ENCODE data around the gene RASD2. TPM values are rescaled to one million over a fixed set of nuclear protein-coding genes. Genes with fewer than 3 reads are reported as not detected.

Gene RASD2
- total and polyA plus RNA-seq, 2 experiments from 2014 or later = 1.2 to 3.6 TPM

- peak overlapping the region; percentile 43; the same call in 1 of the 2 replicates for H3K4me2 ChIP-seq
- no peaks in the 10 kb centered on the region for H3K9me2 ChIP-seq (ENCODE audit: insufficient read depth)
- H4K20me1 ChIP-seq (replicated peaks; ENCODE audit: insufficient read depth) = no peaks in the 10 kb centered on the region
Observed at GRCh38 chr22:35563211-35563610, 22.6 kb downstream of the RASD2 start.

More at GRCh38 chr22:35563211-35563610, 22.6 kb downstream of the RASD2 start:
- H3K4me3 Mint-ChIP-seq = no peak overlapping the region; the same call in 2 of the 3 replicates
- Histone ChIP-seq H3K27ac (ENCODE audit: low read depth) (no peak overlapping the region), H3K36me3 (ENCODE audit: insufficient read depth) (no peaks in the 10 kb centered on the region), H3K79me2 (replicated peaks; ENCODE audit: insufficient read depth) (no peaks in the 10 kb centered on the region), H3K27me3 (ENCODE audit: insufficient read depth) (no peaks in the 10 kb centered on the region), H2AFZ (peak overlapping the region; percentile 35), H3K4me3 (no peak overlapping the region), H3K4me1 (ENCODE audit: insufficient read depth) (peaks cover 14% of the 10 kb centered on the region), H3F3A (replicated peaks; ENCODE audit: low read depth) (peaks cover 5% of the 10 kb centered on the region; the same call in 1 of the 2 replicates)
- H3K9me3 Mint-ChIP-seq = no peaks in the 10 kb centered on the region; the same call in 2 of the 3 replicates
- H3K27me3 Mint-ChIP-seq (ENCODE audit: insufficient read depth, low read depth, poor library complexity) = peaks cover 21% of the 10 kb centered on the region
- ATAC-seq (peak; percentile 66), DNase-seq (ENCODE audit: low spot score) (peak; percentile 21)
- H3K36me3 Mint-ChIP-seq (ENCODE audit: low read depth) = no peaks in the 10 kb centered on the region
- H3K27ac Mint-ChIP-seq = peak overlapping the region; percentile 46
- TF ChIP-seq ZNF331 (CRISPR knock-in tag; IDR thresholded peaks at IDR 0.05; ENCODE audit: low read depth) (no peak), POLR2AphosphoS5 (IDR thresholded peaks at IDR 0.05; ENCODE audit: low read depth) (no peak), NANOG (IDR thresholded peaks at IDR 0.05; ENCODE audit: borderline replicate concordance) (no peak), EZH2 (IDR thresholded peaks at IDR 0.05; ENCODE audit: low read depth, unreplicated experiment) (no peak)
- TF ChIP-seq, protein P1, sequence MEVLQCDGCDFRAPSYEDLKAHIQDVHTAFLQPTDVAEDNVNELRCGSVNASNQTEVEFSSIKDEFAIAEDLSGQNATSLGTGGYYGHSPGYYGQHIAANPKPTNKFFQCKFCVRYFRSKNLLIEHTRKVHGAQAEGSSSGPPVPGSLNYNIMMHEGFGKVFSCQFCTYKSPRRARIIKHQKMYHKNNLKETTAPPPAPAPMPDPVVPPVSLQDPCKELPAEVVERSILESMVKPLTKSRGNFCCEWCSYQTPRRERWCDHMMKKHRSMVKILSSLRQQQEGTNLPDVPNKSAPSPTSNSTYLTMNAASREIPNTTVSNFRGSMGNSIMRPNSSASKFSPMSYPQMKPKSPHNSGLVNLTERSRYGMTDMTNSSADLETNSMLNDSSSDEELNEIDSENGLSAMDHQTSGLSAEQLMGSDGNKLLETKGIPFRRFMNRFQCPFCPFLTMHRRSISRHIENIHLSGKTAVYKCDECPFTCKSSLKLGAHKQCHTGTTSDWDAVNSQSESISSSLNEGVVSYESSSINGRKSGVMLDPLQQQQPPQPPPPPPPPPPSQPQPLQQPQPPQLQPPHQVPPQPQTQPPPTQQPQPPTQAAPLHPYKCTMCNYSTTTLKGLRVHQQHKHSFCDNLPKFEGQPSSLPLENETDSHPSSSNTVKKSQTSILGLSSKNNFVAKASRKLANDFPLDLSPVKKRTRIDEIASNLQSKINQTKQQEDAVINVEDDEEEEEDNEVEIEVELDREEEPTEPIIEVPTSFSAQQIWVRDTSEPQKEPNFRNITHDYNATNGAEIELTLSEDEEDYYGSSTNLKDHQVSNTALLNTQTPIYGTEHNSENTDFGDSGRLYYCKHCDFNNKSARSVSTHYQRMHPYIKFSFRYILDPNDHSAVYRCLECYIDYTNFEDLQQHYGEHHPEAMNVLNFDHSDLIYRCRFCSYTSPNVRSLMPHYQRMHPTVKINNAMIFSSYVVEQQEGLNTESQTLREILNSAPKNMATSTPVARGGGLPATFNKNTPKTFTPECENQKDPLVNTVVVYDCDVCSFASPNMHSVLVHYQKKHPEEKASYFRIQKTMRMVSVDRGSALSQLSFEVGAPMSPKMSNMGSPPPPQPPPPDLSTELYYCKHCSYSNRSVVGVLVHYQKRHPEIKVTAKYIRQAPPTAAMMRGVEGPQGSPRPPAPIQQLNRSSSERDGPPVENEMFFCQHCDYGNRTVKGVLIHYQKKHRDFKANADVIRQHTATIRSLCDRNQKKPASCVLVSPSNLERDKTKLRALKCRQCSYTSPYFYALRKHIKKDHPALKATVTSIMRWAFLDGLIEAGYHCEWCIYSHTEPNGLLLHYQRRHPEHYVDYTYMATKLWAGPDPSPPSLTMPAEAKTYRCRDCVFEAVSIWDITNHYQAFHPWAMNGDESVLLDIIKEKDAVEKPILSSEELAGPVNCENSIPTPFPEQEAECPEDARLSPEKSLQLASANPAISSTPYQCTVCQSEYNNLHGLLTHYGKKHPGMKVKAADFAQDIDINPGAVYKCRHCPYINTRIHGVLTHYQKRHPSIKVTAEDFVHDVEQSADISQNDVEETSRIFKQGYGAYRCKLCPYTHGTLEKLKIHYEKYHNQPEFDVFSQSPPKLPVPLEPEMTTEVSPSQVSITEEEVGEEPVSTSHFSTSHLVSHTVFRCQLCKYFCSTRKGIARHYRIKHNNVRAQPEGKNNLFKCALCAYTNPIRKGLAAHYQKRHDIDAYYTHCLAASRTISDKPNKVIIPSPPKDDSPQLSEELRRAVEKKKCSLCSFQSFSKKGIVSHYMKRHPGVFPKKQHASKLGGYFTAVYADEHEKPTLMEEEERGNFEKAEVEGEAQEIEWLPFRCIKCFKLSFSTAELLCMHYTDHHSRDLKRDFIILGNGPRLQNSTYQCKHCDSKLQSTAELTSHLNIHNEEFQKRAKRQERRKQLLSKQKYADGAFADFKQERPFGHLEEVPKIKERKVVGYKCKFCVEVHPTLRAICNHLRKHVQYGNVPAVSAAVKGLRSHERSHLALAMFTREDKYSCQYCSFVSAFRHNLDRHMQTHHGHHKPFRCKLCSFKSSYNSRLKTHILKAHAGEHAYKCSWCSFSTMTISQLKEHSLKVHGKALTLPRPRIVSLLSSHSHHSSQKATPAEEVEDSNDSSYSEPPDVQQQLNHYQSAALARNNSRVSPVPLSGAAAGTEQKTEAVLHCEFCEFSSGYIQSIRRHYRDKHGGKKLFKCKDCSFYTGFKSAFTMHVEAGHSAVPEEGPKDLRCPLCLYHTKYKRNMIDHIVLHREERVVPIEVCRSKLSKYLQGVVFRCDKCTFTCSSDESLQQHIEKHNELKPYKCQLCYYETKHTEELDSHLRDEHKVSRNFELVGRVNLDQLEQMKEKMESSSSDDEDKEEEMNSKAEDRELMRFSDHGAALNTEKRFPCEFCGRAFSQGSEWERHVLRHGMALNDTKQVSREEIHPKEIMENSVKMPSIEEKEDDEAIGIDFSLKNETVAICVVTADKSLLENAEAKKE (CRISPR knock-in tag; IDR thresholded peaks at IDR 0.05) = 0 out of 2 replicates have a peak, but pooled peaks have one; percentile 28
- peaks cover 23% of the 10 kb centered on the region for H3K4me1 Mint-ChIP-seq

Measured in GM23338 (cell line).